WTC11 (cell line): ENCODE results near the gene DIABLO. TPM values are rescaled to one million over a fixed set of nuclear protein-coding genes. Genes with fewer than 3 reads are reported as not detected.

Experiments
- ATF1 ChIP-seq: sonication (generic); formaldehyde crosslinking; IDR thresholded peaks from 2 replicates; pipeline ENCODE4 v1.8.1; 2023; ENCODE audit warnings: mild to moderate bottlenecking, moderate library complexity, missing genetic modification reagents
- ELF4 ChIP-seq: sonication (generic); formaldehyde crosslinking; IDR thresholded peaks from 2 replicates; pipeline ENCODE4 v1.8.1; 2022; ENCODE audit warnings: low read depth, mild to moderate bottlenecking, moderate library complexity, missing genetic modification reagents
- FOXJ3 ChIP-seq: sonication (generic); formaldehyde crosslinking; IDR thresholded peaks from 2 replicates; pipeline ENCODE4 v1.9.0; 2021; ENCODE audit warnings: missing genetic modification reagents, mild to moderate bottlenecking, borderline replicate concordance
- FOXK1 ChIP-seq: sonication (generic); formaldehyde crosslinking; IDR thresholded peaks from 2 replicates; pipeline ENCODE4 v1.8.0; 2022; ENCODE audit warnings: mild to moderate bottlenecking, moderate library complexity, missing genetic modification reagents
- FOXP1 ChIP-seq: sonication (generic); formaldehyde crosslinking; IDR thresholded peaks from 2 replicates; pipeline ENCODE4 v1.8.0; 2022; ENCODE audit warnings: missing genetic modification reagents, mild to moderate bottlenecking, moderate library complexity, borderline replicate concordance
- GABPB1 ChIP-seq: sonication (generic); formaldehyde crosslinking; IDR thresholded peaks from 2 replicates; pipeline ENCODE4 v1.8.1; 2023; ENCODE audit warnings: mild to moderate bottlenecking, missing genetic modification reagents
- GTF2I ChIP-seq: fragments of 250-450 bp; sonication (Bioruptor Pico); conservative IDR thresholded peaks from 2 replicates; pipeline ENCODE4 v1.4.0; 2021; ENCODE audit warnings: mild to moderate bottlenecking
- HMGA2 ChIP-seq: fragments of 250-450 bp; sonication (Bioruptor Pico); IDR thresholded peaks from 2 replicates; pipeline ENCODE4 v1.4.0; 2021; ENCODE audit warnings: mild to moderate bottlenecking, moderate library complexity
- NR2C2 ChIP-seq: sonication (generic); formaldehyde crosslinking; IDR thresholded peaks from 2 replicates; pipeline ENCODE4 v1.8.0; 2022; ENCODE audit warnings: mild to moderate bottlenecking, missing genetic modification reagents
- RORB ChIP-seq: fragments of 250-450 bp; sonication (Bioruptor Pico); IDR thresholded peaks from 2 replicates; pipeline ENCODE4 v1.9.0; 2021; ENCODE audit warnings: mild to moderate bottlenecking
- SMAD3 ChIP-seq: sonication (generic); formaldehyde crosslinking; IDR thresholded peaks from 2 replicates; pipeline ENCODE4 v1.8.0; 2022; ENCODE audit warnings: missing genetic modification reagents, mild to moderate bottlenecking, borderline replicate concordance
- SP1 ChIP-seq: sonication (generic); formaldehyde crosslinking; conservative IDR thresholded peaks from 2 replicates; pipeline ENCODE4 v1.8.1; 2022; ENCODE audit warnings: missing genetic modification reagents
- TEAD1 ChIP-seq: sonication (generic); formaldehyde crosslinking; IDR thresholded peaks from 2 replicates; pipeline ENCODE4 v1.8.0; 2022; ENCODE audit warnings: mild to moderate bottlenecking, missing genetic modification reagents
- TEAD4 ChIP-seq: sonication (generic); formaldehyde crosslinking; IDR thresholded peaks from 2 replicates; pipeline ENCODE4 v1.8.0; 2022; ENCODE audit warnings: mild to moderate bottlenecking, missing genetic modification reagents
- ZNF138 ChIP-seq: sonication (generic); formaldehyde crosslinking; conservative IDR thresholded peaks from 2 replicates; pipeline ENCODE4 v1.8.1; 2022; ENCODE audit warnings: mild to moderate bottlenecking, moderate library complexity, missing genetic modification reagents
- ZNF219 ChIP-seq: sonication (generic); formaldehyde crosslinking; IDR thresholded peaks from 2 replicates; pipeline ENCODE4 v1.8.0; 2023; ENCODE audit warnings: missing genetic modification reagents, mild to moderate bottlenecking, borderline replicate concordance
- ZNF423 ChIP-seq: fragments of 250-450 bp; sonication (Bioruptor Pico); IDR thresholded peaks from 2 replicates; pipeline ENCODE4 v2.1.2; 2022; ENCODE audit warnings: mild to moderate bottlenecking, moderate library complexity
- total RNA-seq: library from RNA; stranded (reverse); gene quantifications from 3 replicates; pipeline ENCODE4 v1.2.3, GENCODE V29; 2021
- TF ChIP-seq, protein P1 (sequence below): sonication (generic); formaldehyde crosslinking; IDR thresholded peaks from 2 replicates; pipeline ENCODE4 v1.8.1; 2023; ENCODE audit warnings: mild to moderate bottlenecking, moderate library complexity, missing genetic modification reagents
- TF ChIP-seq, protein P2 (sequence below): fragments of 250-450 bp; sonication (Bioruptor Pico); IDR thresholded peaks from 2 replicates; pipeline ENCODE4 v1.8.0; 2021; ENCODE audit warnings: mild to moderate bottlenecking
- TF ChIP-seq, protein P3 (sequence below): fragments of 250-450 bp; sonication (Bioruptor Pico); IDR thresholded peaks from 2 replicates; pipeline ENCODE4 v1.9.0; 2021; ENCODE audit warnings: moderate library complexity, mild to moderate bottlenecking, inconsistent platforms, borderline replicate concordance
- TF ChIP-seq, protein P4 (sequence below): sonication (generic); formaldehyde crosslinking; IDR thresholded peaks from 2 replicates; pipeline ENCODE4 v1.8.1; 2023; ENCODE audit warnings: mild to moderate bottlenecking, missing genetic modification reagents
- TF ChIP-seq, protein P5 (sequence below): sonication (generic); formaldehyde crosslinking; IDR thresholded peaks from 2 replicates; pipeline ENCODE4 v1.8.0; 2022; ENCODE audit warnings: mild to moderate bottlenecking, missing genetic modification reagents
- TF ChIP-seq, protein P6 (sequence below): fragments of 250-450 bp; sonication (Bioruptor Pico); IDR thresholded peaks from 2 replicates; pipeline ENCODE4 v1.9.0; 2021; ENCODE audit warnings: mild to moderate bottlenecking
- TF ChIP-seq, protein P7 (sequence below): sonication (generic); formaldehyde crosslinking; conservative IDR thresholded peaks from 2 replicates; pipeline ENCODE4 v1.8.1; 2023; ENCODE audit warnings: mild to moderate bottlenecking, low read depth, missing genetic modification reagents, moderate library complexity
- TF ChIP-seq, protein P8 (sequence below): sonication (generic); formaldehyde crosslinking; IDR thresholded peaks from 2 replicates; pipeline ENCODE4 v1.8.1; 2022; ENCODE audit warnings: missing genetic modification reagents, borderline replicate concordance

The DIABLO gene
- total RNA-seq, 1 experiment from 2014 or later: 61.7 TPM

DNA sequence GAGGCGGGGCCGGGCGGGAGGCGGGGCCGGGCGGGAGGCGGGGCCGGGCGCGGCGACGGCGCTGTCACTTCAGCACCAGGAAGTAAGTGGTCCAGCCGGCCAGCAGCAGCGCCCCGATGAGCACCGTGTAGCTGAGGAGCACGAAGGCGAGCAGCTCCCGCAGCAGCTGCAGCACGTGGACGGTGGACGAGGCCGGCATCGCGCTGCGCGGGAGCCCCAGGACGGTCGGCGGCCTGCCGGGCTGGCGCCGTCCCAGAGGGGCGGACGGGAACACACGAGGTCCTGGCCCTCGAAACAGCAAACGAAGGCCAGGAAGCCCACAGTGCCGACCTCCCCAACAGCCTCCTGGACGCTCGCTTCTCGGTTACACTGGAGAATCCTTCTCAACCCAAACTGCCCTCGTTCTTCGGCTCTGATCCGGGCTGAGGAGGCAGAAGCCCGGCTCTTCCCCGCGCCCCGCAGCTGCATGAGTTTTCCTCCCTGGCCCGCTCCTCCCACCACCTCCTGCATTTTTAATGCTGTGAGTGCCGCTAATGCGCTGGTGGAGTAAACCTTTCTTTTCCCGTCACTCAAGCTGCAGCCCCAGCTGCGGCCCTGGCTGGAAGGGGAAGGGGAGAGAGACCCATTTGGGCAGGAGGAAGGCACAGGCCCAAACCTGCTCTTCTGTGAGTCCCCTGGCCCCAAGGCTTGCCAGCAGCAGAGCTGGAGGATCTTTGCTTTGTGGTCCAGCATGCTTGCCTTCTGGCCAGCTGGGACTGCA, 694 bp upstream of the DIABLO start (continued):
- TF ChIP-seq GTF2I (no peak), HMGA2 (CRISPR knock-in tag) (no peak), SMAD3 (CRISPR knock-in tag) (peak; percentile 98), NR2C2 (CRISPR knock-in tag) (peak; percentile 84), ZNF219 (peak; percentile 97), ATF1 (CRISPR knock-in tag) (peak; percentile 97), GABPB1 (CRISPR knock-in tag) (peak; percentile 47; the same call in 1 of the 2 replicates), FOXP1 (peak; percentile 99), RORB (CRISPR knock-in tag) (no peak), FOXK1 (CRISPR knock-in tag) (peak; percentile 95), ELF4 (CRISPR knock-in tag) (peak; percentile 85; the same call in 1 of the 2 replicates), FOXJ3 (0 out of 2 replicates have a peak, but pooled peaks have one; percentile 71), TEAD1 (peak; percentile 96), ZNF138 (CRISPR knock-in tag) (0 out of 2 replicates have a peak, but pooled peaks have one; percentile 75), SP1 (CRISPR knock-in tag) (no peak; the same call in 1 of the 2 replicates), TEAD4 (CRISPR knock-in tag) (peak; percentile 98), ZNF423 (CRISPR knock-in tag) (no peak)
- TF ChIP-seq, protein P1, sequence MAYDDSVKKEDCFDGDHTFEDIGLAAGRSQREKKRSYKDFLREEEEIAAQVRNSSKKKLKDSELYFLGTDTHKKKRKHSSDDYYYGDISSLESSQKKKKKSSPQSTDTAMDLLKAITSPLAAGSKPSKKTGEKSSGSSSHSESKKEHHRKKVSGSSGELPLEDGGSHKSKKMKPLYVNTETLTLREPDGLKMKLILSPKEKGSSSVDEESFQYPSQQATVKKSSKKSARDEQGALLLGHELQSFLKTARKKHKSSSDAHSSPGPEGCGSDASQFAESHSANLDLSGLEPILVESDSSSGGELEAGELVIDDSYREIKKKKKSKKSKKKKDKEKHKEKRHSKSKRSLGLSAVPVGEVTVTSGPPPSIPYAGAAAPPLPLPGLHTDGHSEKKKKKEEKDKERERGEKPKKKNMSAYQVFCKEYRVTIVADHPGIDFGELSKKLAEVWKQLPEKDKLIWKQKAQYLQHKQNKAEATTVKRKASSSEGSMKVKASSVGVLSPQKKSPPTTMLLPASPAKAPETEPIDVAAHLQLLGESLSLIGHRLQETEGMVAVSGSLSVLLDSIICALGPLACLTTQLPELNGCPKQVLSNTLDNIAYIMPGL (CRISPR knock-in tag): peak; percentile 44; the same call in 1 of the 2 replicates
- TF ChIP-seq, protein P2, sequence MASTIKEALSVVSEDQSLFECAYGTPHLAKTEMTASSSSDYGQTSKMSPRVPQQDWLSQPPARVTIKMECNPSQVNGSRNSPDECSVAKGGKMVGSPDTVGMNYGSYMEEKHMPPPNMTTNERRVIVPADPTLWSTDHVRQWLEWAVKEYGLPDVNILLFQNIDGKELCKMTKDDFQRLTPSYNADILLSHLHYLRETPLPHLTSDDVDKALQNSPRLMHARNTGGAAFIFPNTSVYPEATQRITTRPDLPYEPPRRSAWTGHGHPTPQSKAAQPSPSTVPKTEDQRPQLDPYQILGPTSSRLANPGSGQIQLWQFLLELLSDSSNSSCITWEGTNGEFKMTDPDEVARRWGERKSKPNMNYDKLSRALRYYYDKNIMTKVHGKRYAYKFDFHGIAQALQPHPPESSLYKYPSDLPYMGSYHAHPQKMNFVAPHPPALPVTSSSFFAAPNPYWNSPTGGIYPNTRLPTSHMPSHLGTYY (CRISPR knock-in tag): no peak
- TF ChIP-seq, protein P3, sequence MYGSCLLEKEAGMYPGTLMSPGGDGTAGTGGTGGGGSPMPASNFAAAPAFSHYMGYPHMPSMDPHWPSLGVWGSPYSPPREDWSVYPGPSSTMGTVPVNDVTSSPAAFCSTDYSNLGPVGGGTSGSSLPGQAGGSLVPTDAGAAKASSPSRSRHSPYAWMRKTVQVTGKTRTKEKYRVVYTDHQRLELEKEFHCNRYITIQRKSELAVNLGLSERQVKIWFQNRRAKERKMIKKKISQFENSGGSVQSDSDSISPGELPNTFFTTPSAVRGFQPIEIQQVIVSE (CRISPR knock-in tag): no peak
- TF ChIP-seq, protein P4, sequence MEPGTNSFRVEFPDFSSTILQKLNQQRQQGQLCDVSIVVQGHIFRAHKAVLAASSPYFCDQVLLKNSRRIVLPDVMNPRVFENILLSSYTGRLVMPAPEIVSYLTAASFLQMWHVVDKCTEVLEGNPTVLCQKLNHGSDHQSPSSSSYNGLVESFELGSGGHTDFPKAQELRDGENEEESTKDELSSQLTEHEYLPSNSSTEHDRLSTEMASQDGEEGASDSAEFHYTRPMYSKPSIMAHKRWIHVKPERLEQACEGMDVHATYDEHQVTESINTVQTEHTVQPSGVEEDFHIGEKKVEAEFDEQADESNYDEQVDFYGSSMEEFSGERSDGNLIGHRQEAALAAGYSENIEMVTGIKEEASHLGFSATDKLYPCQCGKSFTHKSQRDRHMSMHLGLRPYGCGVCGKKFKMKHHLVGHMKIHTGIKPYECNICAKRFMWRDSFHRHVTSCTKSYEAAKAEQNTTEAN (CRISPR knock-in tag): peak; percentile 93
- TF ChIP-seq, protein P5, sequence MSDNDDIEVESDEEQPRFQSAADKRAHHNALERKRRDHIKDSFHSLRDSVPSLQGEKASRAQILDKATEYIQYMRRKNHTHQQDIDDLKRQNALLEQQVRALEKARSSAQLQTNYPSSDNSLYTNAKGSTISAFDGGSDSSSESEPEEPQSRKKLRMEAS: peak; percentile 99
- TF ChIP-seq, protein P6, sequence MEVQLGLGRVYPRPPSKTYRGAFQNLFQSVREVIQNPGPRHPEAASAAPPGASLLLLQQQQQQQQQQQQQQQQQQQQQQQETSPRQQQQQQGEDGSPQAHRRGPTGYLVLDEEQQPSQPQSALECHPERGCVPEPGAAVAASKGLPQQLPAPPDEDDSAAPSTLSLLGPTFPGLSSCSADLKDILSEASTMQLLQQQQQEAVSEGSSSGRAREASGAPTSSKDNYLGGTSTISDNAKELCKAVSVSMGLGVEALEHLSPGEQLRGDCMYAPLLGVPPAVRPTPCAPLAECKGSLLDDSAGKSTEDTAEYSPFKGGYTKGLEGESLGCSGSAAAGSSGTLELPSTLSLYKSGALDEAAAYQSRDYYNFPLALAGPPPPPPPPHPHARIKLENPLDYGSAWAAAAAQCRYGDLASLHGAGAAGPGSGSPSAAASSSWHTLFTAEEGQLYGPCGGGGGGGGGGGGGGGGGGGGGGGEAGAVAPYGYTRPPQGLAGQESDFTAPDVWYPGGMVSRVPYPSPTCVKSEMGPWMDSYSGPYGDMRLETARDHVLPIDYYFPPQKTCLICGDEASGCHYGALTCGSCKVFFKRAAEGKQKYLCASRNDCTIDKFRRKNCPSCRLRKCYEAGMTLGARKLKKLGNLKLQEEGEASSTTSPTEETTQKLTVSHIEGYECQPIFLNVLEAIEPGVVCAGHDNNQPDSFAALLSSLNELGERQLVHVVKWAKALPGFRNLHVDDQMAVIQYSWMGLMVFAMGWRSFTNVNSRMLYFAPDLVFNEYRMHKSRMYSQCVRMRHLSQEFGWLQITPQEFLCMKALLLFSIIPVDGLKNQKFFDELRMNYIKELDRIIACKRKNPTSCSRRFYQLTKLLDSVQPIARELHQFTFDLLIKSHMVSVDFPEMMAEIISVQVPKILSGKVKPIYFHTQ: no peak
- TF ChIP-seq, protein P7, sequence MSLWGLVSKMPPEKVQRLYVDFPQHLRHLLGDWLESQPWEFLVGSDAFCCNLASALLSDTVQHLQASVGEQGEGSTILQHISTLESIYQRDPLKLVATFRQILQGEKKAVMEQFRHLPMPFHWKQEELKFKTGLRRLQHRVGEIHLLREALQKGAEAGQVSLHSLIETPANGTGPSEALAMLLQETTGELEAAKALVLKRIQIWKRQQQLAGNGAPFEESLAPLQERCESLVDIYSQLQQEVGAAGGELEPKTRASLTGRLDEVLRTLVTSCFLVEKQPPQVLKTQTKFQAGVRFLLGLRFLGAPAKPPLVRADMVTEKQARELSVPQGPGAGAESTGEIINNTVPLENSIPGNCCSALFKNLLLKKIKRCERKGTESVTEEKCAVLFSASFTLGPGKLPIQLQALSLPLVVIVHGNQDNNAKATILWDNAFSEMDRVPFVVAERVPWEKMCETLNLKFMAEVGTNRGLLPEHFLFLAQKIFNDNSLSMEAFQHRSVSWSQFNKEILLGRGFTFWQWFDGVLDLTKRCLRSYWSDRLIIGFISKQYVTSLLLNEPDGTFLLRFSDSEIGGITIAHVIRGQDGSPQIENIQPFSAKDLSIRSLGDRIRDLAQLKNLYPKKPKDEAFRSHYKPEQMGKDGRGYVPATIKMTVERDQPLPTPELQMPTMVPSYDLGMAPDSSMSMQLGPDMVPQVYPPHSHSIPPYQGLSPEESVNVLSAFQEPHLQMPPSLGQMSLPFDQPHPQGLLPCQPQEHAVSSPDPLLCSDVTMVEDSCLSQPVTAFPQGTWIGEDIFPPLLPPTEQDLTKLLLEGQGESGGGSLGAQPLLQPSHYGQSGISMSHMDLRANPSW: no peak
- TF ChIP-seq, protein P8, sequence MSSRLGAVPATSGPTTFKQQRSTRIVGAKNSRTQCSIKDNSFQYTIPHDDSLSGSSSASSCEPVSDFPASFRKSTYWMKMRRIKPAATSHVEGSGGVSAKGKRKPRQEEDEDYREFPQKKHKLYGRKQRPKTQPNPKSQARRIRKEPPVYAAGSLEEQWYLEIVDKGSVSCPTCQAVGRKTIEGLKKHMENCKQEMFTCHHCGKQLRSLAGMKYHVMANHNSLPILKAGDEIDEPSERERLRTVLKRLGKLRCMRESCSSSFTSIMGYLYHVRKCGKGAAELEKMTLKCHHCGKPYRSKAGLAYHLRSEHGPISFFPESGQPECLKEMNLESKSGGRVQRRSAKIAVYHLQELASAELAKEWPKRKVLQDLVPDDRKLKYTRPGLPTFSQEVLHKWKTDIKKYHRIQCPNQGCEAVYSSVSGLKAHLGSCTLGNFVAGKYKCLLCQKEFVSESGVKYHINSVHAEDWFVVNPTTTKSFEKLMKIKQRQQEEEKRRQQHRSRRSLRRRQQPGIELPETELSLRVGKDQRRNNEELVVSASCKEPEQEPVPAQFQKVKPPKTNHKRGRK (CRISPR knock-in tag): 0 out of 2 replicates have a peak, but pooled peaks have one; percentile 82
